Neural progenitor cell (in vitro differentiated cells): Measurements from ENCODE around the gene ANKS1B. TPM values are rescaled to one million over a fixed set of nuclear protein-coding genes. Genes with fewer than 3 reads are reported as not detected.
"Not testable (repeated sequence)": the region's sequence is repeated elsewhere in the genome, so short reads cannot be mapped to it uniquely, and the experiment has no call there.

Experiments
- DNase-seq: peaks from one replicate; pipeline ENCODE4 v3.0.0-alpha.2; 2016; ENCODE audit warnings: low spot score
- H2AFZ ChIP-seq: fragments of 200-600 bp; sonication (generic); replicated peaks from 2 replicates; pipeline ENCODE4 v1.6.1; 2016; ENCODE audit warnings: antibody characterized with exemption
- H3F3A ChIP-seq: fragments of 200-600 bp; sonication (generic); 2 replicates; pipeline ENCODE4 v1.6.1; 2016; ENCODE audit warnings: antibody characterized with exemption, low read depth
- H3K27ac ChIP-seq: fragments of 200-600 bp; sonication (generic); 2 replicates; pipeline ENCODE4 v1.5.1; 2016; ENCODE audit warnings: mild to moderate bottlenecking
- H3K27me3 ChIP-seq: fragments of 200-600 bp; sonication (generic); 2 replicates; pipeline ENCODE4 v1.6.1; 2016; ENCODE audit warnings: mild to moderate bottlenecking, moderate library complexity
- H3K36me3 ChIP-seq: fragments of 200-600 bp; sonication (generic); 2 replicates; pipeline ENCODE4 v1.5.1; 2016
- H3K4me1 ChIP-seq: fragments of 200-600 bp; sonication (generic); 2 replicates; pipeline ENCODE4 v1.6.1; 2016; ENCODE audit warnings: mixed run types
- H3K4me2 ChIP-seq: fragments of 200-600 bp; sonication (generic); 2 replicates; pipeline ENCODE4 v1.6.1; 2016
- H3K4me3 ChIP-seq: fragments of 200-600 bp; sonication (generic); 2 replicates; pipeline ENCODE4 v1.5.1; 2016
- H3K79me2 ChIP-seq: fragments of 200-600 bp; sonication (generic); 2 replicates; pipeline ENCODE4 v1.6.1; 2016; ENCODE audit warnings: low read depth
- H3K9ac ChIP-seq: fragments of 200-600 bp; sonication (generic); 2 replicates; pipeline ENCODE4 v1.6.1; 2016
- H3K9me3 ChIP-seq: fragments of 200-600 bp; sonication (generic); 2 replicates; pipeline ENCODE4 v1.5.1; 2016; ENCODE audit warnings: low read depth
- H4K20me1 ChIP-seq: fragments of 200-600 bp; sonication (generic); 2 replicates; pipeline ENCODE4 v1.6.1; 2016; ENCODE audit warnings: low read depth
- H3K27ac Mint-ChIP-seq: 3 replicates; pipeline ENCODE4 v1.8.0; 2021; ENCODE audit warnings: mixed read lengths
- H3K27me3 Mint-ChIP-seq: 2 replicates; pipeline ENCODE4 v1.8.0; 2022; ENCODE audit warnings: low read depth, mild to moderate bottlenecking, inconsistent platforms, moderate library complexity, mixed read lengths; ENCODE audit not compliant: insufficient read depth
- H3K36me3 Mint-ChIP-seq: 3 replicates; pipeline ENCODE4 v1.8.0; 2021; ENCODE audit warnings: mixed read lengths
- H3K4me1 Mint-ChIP-seq: 3 replicates; pipeline ENCODE4 v1.8.0; 2021; ENCODE audit warnings: mixed read lengths
- H3K4me3 Mint-ChIP-seq: 3 replicates; pipeline ENCODE4 v1.8.0; 2021; ENCODE audit warnings: mild to moderate bottlenecking, moderate library complexity, mixed read lengths
- H3K9me3 Mint-ChIP-seq: 3 replicates; pipeline ENCODE4 v1.8.0; 2020; ENCODE audit warnings: mixed read lengths
- CTCF ChIP-seq: fragments of 200-600 bp; sonication (generic); IDR thresholded peaks from 2 replicates; pipeline ENCODE4 v1.5.1; 2017; ENCODE audit warnings: antibody characterized with exemption, mild to moderate bottlenecking
- EZH2 ChIP-seq: fragments of 200-600 bp; sonication (generic); IDR thresholded peaks from 2 replicates; pipeline ENCODE4 v1.6.1; 2017; ENCODE audit warnings: antibody characterized with exemption, mild to moderate bottlenecking, moderate library complexity
- EZH2phosphoT487 ChIP-seq: fragments of 200-600 bp; sonication (generic); IDR thresholded peaks from 2 replicates; pipeline ENCODE4 v1.6.1; 2017; ENCODE audit warnings: antibody characterized with exemption
- total RNA-seq: library from RNA; depleted of rRNA; stranded (reverse); fragments of >200 nt; gene quantifications from 2 replicates; pipeline ENCODE4 v1.2.3, GENCODE V29; 2015; ENCODE audit warnings: low replicate concordance

ANKS1B gene
- total RNA-seq, 1 donor from 2014 or later, result 7.9 TPM

GRCh38 chr12:99715841-99716510, 268.8 kb downstream of the ANKS1B start:
- not testable (repeated sequence) for H3K36me3 ChIP-seq, H3K27ac Mint-ChIP-seq, H3K9me3 ChIP-seq, H3F3A ChIP-seq, H3K4me1 Mint-ChIP-seq, DNase-seq, H3K27me3 ChIP-seq, H3K79me2 ChIP-seq, H3K27me3 Mint-ChIP-seq, H2AFZ ChIP-seq, H3K4me1 ChIP-seq, H3K4me3 Mint-ChIP-seq, H4K20me1 ChIP-seq, H3K4me2 ChIP-seq, H3K9ac ChIP-seq, H3K9me3 Mint-ChIP-seq, H3K27ac ChIP-seq, H3K4me3 ChIP-seq, H3K36me3 Mint-ChIP-seq

- DNase-seq, H3K4me1 Mint-ChIP-seq, H3K36me3 ChIP-seq, H3K27ac ChIP-seq, H3K4me3 ChIP-seq, H3K36me3 Mint-ChIP-seq, H2AFZ ChIP-seq, H3K79me2 ChIP-seq, H3K4me2 ChIP-seq, H3K27me3 Mint-ChIP-seq, H3F3A ChIP-seq, H3K9me3 Mint-ChIP-seq, H4K20me1 ChIP-seq, H3K27me3 ChIP-seq, H3K4me1 ChIP-seq, H3K9ac ChIP-seq, H3K27ac Mint-ChIP-seq, H3K4me3 Mint-ChIP-seq, H3K9me3 ChIP-seq: not testable (repeated sequence)
Observed at GRCh38 chr12:99714921-99715320, 269.8 kb downstream of the ANKS1B start.

- no peak overlapping the region for H2AFZ ChIP-seq
- no peak for DNase-seq
- no peaks in the 10 kb centered on the region for H3K27me3 ChIP-seq
- no peak overlapping the region for H3K27ac Mint-ChIP-seq
- H3K4me1 ChIP-seq, result no peaks in the 10 kb centered on the region
- H4K20me1 ChIP-seq, result no peaks in the 10 kb centered on the region
- peaks cover 8% of the 10 kb centered on the region for H3K9me3 Mint-ChIP-seq
- no peaks in the 10 kb centered on the region for H3K9me3 ChIP-seq
- no peak for TF ChIP-seq EZH2phosphoT487
- TF ChIP-seq EZH2, result no peak
- no peak for TF ChIP-seq CTCF
- no peak overlapping the region for H3K9ac ChIP-seq
- no peaks in the 10 kb centered on the region for H3K79me2 ChIP-seq
- H3K36me3 ChIP-seq, result no peaks in the 10 kb centered on the region
- H3K4me3 ChIP-seq, result no peak overlapping the region
- H3K4me2 ChIP-seq, result no peak overlapping the region
- no peaks in the 10 kb centered on the region for H3K4me1 Mint-ChIP-seq
- no peaks in the 10 kb centered on the region for H3F3A ChIP-seq
- H3K27me3 Mint-ChIP-seq, result peaks cover 4% of the 10 kb centered on the region
- H3K27ac ChIP-seq, result no peak overlapping the region
- no peak overlapping the region for H3K4me3 Mint-ChIP-seq
- H3K36me3 Mint-ChIP-seq, result no peaks in the 10 kb centered on the region
Observed at GRCh38 chr12:99713946-99714520, 270.7 kb downstream of the ANKS1B start.

GRCh38 chr12:99712281-99712680, 272.5 kb downstream of the ANKS1B start:
- H3K36me3 Mint-ChIP-seq, result no peaks in the 10 kb centered on the region
- Histone ChIP-seq H3K27ac (no peak overlapping the region), H3K9me3 (no peaks in the 10 kb centered on the region), H3K9ac (no peak overlapping the region), H3K79me2 (no peaks in the 10 kb centered on the region), H2AFZ (no peak overlapping the region), H3F3A (no peaks in the 10 kb centered on the region), H3K27me3 (no peaks in the 10 kb centered on the region), H4K20me1 (no peaks in the 10 kb centered on the region), H3K4me2 (no peak overlapping the region), H3K36me3 (no peaks in the 10 kb centered on the region), H3K4me3 (no peak overlapping the region), H3K4me1 (no peaks in the 10 kb centered on the region)
- H3K27me3 Mint-ChIP-seq, result peaks cover 4% of the 10 kb centered on the region
- no peak for DNase-seq
- H3K9me3 Mint-ChIP-seq, result peaks cover 8% of the 10 kb centered on the region
- no peak overlapping the region for H3K27ac Mint-ChIP-seq
- no peak overlapping the region for H3K4me3 Mint-ChIP-seq
- H3K4me1 Mint-ChIP-seq, result no peaks in the 10 kb centered on the region
- TF ChIP-seq CTCF (no peak), EZH2 (no peak), EZH2phosphoT487 (no peak)
